Left forelimb (tissue), 1 donor: Measurements from ENCODE around the gene IFT122.
A peak's percentile ranks its signal among the peaks of the same experiment; 100 is the strongest.
"Not testable (repeated sequence)": the region's sequence is repeated elsewhere in the genome, so short reads cannot be mapped to it uniquely, and the experiment has no call there.

Experiments
- DNase-seq: peaks from one replicate; pipeline ENCODE4 v3.0.0-alpha.2; 2018; ENCODE audit warnings: low spot score

IFT122 gene

DNA sequence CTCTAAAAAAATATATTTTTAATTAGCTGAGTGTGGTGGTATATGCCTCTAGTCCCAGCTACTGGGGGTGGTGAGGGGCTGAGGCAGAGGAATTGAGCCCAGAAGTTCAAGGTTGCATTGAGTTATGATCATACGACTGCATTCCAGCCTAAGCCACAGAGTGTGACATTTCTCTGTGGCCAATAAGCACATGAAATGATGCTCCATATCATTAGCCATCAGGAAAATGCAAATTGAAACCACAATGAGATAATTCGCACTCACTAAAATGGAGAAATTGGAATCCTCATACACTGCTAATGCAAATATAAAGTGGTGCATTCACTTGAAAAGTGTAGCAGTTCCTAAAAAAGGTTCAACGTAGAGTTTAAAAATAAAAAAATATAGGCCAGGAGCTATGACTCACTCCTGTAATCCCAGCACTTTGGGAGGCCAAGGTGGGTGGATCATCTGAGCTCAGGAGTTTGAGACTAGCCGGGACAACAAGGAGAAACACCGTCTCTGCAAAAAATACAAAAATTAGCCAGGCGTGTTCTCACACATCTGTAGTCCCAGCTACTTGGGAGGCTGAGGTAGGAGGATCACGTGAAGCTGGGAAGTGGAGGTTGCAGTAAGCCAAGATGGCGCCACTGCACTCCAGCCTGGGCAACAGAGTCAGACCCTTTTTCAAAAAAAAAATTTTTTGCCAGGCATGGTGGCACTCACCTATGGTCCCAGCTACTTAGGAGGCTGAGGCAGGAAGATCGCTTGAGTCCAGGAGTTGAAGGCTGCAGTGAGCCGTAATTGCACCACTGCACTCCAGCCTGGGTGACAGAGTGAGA lies 35.2 kb downstream of the IFT122 start:
- no peak for DNase-seq

DNA sequence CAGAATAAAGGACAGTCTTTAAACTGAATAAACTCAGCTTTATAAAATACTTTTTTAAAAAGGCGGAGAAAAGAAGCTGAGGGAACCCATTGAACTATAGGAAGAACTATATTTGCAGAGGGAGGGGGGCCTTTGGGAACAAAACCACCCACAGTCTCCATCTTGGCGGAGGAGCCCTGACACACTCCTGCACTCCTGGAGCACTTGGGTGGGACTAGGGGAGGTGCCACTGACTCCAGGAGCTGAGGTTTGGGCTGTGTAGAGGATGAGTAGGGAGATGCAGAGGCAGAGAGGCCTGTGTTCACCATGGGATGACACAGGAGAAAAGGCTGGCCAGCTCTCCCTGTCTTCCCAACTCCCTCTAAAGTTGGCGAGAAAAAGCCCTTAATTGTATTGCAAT lies 35.8 kb downstream of the IFT122 start:
- DNase-seq = no peak

DNA sequence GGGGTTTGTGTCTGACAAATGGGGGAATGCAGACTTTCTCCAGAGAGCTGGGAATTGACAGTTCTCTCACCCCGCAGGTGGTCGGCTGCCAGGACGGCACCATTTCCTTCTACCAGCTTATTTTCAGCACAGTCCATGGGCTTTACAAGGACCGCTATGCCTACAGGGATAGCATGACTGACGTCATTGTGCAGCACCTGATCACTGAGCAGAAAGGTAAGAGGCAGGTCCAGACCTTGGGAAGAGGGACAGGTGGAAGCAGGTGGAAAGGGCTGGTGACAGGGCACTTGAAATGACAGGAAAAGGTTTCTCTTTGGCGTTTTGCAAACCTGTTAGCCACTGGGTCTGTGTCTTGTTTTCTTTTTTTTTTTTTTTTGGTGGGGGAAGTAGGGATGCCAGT lies 36.6 kb downstream of the IFT122 start:
- no peak for DNase-seq

DNA sequence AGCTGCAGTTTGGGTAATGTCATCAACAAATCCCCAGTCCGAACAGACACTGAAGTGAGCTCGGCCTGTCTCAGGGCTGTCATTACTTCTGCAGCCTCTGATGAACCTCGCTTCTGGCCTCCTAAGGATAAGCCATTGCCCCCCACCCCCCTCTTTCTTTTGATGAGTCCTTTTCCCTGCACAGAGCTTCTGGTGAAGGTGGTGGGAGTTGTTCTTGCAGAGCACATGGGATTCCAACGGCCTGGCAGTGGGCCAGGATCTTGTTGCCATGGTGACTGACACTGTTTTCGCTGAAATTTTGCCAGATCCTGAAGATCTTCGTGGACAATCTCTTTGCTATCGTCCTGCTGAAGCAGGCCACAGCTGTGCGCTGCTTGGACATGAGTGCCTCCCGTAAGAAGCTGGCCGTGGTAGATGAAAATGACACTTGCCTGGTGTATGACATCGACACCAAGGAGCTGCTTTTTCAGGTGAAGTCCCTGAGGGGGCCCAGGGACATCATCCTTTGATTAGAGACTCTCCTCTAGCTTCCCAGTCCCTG lies 41.3 kb downstream of the IFT122 start:
- DNase-seq = not testable (repeated sequence)

DNA sequence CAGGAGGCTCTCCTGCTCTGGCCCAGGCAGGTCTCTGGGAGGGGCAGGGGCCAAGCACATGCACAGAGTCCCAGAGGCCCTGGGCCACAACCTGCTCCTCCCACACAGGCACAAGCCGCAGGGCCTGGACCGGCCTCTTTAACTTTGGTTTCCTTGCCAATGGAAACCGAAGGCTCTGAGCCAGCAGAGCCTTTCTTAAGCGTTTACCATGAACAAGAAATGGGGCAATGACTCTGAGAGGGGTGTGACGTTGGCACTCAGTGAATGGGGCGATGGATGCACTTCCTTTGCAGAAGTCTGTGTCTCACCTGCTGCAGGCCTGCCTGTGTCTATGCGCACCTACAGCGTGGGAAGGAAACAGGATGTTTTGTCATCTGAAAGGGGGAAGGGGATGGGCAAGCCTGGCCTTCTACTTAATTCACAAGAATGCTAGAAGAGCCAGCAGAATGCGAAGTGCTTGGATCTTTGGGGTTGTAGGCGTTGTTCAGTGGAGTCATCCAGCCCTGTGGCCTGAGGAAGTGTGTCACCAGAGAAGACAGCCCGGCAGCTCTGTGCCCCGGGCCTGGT lies 41.8 kb downstream of the IFT122 start:
- DNase-seq = no peak

DNA sequence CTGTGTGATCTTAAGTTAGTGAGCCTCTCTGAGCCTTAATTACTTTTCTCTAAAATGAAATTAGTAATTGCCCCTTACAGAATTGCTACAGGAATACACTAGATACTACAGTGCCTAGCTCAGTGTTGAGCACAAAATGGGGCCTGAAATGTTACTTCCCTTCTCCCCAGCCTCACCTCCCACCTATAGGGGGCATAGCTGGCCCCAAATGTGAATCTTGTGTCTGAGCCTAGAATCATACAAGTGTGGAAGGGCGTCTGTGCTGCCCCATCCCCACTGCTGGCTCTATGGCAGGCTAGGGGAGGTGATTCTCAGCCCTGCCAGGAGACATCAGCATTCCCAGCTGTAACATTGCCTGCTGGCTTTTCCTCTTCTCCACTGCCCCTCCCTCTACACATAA lies 42.7 kb downstream of the IFT122 start:
- DNase-seq = no peak

DNA sequence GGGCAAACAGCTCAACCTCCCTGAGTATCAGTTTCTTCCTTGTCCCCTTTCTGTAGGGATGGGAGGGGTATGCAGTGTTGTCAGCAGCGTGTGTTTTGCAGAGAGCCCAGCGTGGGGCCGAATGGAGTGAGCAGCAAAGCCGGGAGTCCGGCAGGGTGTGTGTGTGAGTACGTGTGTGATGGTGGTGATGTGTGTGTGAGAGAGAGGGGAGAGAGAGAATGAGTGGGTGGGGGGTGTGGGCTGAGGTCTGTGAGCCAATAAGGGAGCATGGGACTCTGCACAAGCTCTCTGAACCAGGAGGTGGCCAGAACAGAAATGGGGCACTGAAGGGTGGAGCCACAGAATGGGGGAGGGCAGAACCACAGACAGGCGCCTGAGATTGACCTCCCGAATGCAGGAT lies 43.8 kb downstream of the IFT122 start:
- DNase-seq = no peak

DNA sequence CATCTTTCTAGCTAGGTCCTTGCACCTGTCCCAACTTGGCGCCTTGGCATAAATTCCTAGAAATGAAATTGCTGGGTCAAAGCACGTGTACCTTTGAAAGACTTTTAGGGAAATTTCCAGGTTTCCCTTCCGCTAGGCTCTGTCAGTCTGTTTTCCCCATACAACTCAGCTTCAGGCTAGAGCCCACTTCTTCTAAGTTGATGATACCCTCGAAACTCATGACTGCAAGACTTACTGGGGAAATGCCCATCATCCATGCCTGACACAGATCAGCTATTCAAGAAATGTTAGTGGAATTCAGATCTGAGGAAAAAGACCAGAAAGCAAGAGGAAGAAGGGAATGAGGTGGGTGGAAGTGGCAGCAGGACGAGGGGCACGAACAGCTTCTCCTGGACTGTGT lies 45.1 kb downstream of the IFT122 start:
- DNase-seq = not testable (repeated sequence)

DNA sequence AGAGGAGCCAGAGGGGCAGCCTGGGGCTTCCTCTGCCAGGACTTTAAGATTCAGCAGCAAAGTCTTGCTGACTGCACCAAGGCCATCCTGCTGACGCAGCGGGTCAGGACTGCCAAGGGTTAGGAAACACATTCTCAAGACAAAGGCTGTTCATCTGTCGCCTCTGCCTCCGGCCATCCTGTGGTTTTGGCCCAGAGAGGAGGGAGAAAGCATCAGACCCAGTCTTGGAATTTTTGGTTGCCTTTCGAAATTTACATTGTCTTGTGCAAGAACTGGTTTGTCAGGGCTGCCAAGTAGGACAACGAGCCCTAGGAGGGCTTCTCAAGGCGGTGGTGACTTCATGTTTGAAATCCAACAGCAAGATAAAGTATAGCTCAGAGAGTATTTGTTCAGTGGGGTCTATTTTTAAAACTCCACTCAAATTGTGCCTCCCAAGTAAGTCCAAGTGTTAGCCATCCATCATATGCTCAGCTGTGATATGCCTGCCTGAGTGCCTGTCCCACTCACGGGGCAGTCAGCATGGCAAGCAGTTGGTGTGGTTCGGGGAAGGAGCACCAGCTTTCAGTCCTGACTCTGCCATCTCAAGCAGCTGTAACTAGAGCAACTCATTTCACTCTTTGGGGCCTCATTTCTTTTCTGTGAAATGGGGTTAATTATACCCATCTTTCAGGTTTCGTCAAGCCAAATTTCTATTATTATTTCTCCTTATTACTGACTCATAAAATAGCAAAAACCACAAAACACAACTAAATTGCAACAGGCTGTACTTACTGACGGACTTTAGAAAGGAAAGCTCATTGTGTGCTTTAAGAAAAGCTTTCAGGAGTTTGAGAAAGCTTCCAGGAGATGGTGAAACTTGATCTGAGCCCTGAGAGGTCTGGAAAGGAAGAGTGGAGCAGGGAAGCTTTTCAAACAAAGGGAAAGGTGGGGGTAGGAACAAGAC lies 46.0 kb downstream of the IFT122 start:
- DNase-seq = no peak

DNA sequence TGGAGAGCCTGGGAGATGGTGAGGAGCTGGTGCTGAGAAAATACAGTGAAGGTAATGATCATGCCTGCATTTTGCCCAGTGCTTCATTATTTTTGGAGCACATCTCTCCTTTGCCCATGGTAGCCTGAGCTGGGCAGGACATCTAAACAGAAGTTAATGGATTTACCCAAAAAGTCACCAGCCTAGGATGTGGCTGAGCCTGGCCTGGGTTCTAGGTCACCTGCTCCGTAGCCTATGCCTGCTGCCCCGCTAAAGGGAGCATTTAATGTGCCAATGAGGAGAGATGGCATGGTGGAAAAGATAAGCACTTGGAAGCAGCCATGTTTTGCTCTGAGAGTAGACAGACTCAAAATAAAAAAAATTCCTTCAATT lies 46.6 kb downstream of the IFT122 start:
- DNase-seq = no peak

DNA sequence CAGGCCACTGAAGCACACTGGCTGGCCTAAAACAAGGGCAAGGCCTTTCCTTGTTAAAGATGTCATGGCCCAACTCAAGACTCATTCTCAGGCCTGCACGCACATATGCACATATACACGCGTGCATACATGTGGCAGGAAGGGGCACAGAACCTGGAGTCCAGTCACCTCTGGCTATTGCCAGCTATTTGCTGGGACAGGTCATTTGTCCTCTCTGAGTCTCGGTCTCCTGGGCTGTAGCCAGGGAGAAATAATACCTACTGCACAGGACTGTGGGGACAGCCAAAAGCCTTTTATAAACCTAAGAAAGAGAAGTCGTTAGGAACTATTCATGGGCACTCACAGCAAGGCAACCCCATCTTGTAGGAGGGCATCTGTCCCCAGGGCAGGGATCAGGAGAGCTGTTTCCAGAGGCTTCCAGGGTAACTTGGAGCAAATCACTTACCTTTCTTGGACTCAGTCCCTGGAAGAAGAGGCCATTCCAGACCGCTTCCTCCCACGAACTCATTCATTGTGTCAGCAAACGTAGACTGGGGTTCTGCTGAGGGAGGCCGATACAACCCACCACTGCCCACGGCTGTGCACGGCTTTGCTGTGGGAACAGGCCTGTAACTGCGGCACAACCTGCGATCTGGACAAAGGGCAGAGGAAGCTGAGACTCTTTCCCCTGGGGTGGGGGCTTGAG lies 47.3 kb downstream of the IFT122 start:
- no peak for DNase-seq

DNA sequence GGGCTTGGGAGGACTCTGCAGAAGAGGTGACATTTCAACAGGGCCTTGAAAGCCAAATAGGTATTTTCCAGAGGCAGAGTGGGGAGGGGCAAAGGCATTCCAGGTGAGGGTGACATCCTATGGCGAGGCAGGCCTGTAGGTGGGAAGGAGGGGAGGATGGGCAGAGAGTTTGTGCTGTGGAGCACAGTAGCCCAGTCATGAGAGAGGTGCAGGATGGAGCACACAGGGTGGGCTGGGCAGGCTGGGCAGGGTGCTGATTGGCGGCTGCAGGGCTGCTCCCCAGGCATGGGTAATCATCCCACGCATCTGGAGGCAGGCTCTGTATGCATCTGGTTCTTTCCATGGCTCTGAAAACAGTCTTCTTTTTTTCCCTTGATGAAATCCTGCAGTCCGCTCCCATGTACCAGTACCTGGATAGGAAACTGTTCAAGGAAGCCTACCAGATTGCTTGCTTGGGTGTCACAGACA lies 47.9 kb downstream of the IFT122 start:
- DNase-seq = not testable (repeated sequence)

DNA sequence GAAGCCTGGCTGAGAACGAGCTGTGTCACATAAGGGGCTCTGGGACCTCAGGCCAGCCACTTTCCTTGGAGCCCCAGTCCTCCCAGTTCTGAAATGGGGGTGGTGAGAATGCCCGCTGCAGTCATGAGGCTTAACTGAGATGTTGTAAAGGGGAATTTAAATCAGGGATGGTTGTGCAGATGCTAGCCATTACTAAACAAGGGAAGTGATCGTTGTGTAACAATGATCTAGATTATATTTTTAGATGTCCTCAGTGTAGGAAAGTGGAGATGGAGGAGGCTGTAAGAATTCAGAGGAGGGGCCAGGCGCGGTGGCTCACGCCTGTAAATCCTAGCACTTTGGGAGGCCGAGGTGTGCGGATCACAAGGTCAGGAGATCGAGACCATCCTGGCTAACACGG lies 49.2 kb downstream of the IFT122 start:
- DNase-seq = not testable (repeated sequence)

DNA sequence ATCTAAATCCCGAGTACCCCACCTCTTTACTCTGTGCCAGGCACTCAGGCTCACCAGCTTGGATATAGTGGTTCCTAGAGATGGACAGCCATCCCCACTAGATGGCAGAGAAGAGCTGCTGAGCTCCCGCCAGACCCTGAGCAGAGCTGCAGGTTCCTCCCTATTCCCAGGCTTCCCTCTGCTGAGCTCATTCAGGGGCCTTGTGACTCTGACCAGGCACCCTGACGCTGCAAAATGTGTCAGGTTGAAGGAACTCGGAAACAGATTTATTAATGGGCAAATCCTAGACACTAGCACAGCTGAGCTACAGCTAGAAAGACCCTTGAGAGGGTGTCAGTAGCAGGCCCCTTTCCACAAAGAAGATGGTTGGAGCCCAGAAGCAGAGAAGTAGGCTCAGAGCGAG lies 50.2 kb downstream of the IFT122 start:
- peak; percentile 81 for DNase-seq

DNA sequence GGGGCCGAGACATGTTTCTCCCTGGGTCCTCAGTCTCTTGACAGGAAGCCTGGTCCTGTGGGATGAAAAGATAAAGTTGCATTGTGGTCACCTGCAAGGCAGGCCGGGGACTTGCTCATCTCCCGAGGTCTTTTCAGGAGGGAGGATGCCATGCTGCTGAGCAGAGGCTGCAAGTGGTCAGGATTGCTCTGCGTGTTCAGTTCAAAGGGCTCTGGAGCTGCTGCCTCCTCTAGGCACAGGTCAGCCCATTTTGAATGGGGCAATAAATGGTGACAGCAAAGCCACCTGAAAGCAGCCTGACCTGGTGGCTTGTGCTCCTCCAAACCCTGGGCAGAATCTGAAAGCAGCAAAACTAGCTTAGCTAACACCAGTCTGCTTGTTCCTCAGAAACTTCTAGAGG lies 51.1 kb downstream of the IFT122 start:
- DNase-seq = not testable (repeated sequence)

DNA sequence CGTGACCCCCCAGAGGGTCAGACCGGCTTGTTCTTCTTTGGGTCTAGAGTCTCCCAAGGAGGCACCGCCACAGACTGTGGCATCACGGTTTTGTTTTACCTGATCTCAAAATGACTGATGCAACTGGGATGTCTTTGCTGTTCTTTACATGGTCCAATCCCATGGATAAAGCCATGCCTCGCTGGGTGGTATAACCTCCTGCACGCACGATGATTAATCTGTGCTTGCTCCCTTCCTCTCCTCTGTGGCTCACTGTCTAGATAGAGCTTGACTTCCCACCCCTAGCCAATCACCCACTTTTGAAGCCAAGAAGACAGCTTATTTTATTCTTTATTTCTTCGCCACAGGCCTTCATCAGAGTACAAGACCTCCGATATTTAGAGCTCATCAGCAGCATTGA lies 51.8 kb downstream of the IFT122 start:
- no peak for DNase-seq

DNA sequence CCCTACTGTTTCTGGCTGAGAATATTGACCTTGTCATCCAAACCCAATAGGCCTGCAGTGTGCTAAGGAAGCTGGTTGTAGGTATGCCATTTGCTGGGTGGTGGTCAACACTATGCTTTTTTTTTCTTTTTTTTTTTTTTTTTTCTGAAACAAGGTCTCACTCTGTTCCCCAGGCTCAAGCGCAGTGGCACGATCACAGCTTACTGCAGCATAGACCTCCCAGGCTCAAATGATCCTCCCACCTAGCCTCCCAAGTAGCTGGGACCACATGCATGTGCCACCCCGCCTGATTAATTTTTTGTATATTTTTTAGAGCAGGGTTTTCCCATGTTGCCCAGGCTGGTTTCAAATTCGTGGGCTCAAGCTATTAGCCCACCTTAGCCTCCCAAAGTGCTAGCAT lies 52.7 kb downstream of the IFT122 start:
- no peak for DNase-seq

DNA sequence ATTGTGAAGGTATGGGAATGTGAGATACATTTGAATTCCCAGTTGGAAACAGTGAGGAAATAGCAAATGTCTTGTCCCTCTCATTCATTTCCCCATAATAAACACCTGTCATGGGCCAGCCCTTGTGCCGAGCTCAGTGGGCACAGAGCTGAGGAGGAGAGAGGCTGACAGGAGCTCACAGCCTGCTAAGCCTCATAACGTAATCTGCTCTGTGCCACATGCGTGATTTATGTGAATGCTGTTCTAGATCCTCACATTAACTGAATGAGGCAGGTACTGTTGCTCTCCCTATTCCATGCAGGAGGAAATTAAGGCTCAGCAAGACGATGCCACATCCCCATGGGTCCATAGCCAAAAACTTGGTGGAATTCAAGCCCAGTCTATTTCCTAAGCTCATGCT lies 53.2 kb downstream of the IFT122 start:
- no peak for DNase-seq

DNA sequence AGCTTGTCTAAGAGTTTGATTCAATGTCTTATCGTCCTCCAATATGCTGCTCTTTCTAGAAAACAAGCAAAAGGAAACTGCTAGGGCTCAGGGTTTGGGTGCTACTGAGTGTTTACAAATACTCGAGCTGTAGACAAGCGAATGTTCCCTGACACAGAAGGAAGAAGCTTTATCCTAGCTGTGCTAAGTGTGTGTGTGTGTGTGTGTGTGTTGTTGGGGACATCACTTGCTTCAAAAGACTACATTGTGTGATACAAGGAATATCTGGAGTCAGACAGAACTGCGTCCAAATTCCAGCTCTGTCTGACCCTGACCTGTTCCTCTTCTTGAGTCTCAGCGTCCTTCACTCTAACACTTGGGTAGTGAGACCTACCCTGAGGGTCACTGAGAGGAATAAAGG lies 54.5 kb downstream of the IFT122 start:
- DNase-seq = not testable (repeated sequence)

DNA sequence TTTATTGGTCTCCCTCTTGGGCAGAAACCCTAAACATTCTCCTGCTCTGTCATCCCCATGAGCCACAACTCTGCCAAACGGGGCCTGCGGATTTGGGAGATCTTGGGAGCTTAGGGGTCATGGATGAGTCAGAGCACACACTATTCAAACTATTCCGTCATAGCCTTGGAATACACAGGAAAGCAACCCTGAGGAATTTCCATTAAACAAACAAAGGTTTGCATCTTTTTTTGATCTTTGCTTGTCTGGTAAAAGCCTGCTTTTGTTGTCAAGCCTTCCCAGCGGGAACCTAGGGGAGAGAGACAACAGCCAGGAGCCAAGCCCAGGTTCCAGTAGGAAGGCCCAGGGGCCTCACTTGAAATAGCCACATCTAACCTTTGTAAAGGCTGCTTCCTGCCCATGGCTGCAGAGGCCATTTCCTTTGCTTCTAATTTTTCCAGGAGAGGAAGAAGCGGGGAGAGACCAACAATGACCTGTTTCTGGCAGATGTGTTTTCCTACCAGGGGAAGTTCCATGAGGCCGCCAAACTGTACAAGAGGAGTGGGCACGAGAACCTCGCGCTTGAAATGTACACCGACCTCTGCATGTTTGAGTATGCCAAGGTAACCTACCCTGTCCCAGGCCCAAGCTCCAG lies 55.1 kb downstream of the IFT122 start:
- not testable (repeated sequence) for DNase-seq

DNA sequence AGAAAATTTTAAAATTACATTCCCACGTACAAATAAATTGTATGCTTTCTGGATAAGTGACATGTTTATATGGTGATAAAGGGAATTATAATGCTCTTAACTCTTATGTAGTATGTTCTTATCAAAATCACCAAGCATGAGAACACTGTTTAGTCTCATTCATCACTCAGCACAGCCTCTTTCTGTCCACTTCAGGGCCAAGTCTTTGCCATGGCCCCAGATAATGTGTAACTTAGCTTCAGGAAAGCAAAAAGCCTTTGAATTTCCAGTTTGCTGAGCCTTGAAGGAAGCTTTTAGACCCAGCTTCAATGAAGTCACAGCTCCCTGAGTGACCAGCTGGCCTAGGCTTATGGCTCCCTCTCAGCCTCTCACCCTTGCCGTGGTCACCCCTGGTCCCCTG lies 57.9 kb downstream of the IFT122 start:
- DNase-seq = not testable (repeated sequence)
